Urinary bladder (tissue), 4 donors: ENCODE results near the gene UBE2G1. TPM values are rescaled to one million over a fixed set of nuclear protein-coding genes. Genes with fewer than 3 reads are reported as not detected.

Experiments used
- DNase-seq: peaks from one replicate; pipeline ENCODE4 v3.0.0-alpha.2; 2015; ENCODE audit errors: extremely low spot score
- H3K27ac ChIP-seq: one replicate; pipeline ENCODE4 v1.5.1; 2013; ENCODE audit warnings: low read depth, mild to moderate bottlenecking, moderate library complexity
- H3K36me3 ChIP-seq: one replicate; pipeline ENCODE4 v1.6.1; 2013; ENCODE audit warnings: mild to moderate bottlenecking, moderate library complexity; ENCODE audit not compliant: insufficient read depth
- H3K4me1 ChIP-seq: one replicate; pipeline ENCODE4 v1.6.1; 2013; ENCODE audit warnings: mild to moderate bottlenecking, moderate library complexity; ENCODE audit not compliant: insufficient read depth
- H3K4me3 ChIP-seq: one replicate; pipeline ENCODE4 v1.5.1; 2013; ENCODE audit warnings: low read depth, low read length
- WGBS: extraction: QIAGEN DNeasy Blood & Tissue Kit; methylation state at CpG from one replicate; pipeline ENCODE4 v1.1.7; 2013; 5-methylcytosine and 5-hydroxymethylcytosine counted together
- polyA plus RNA-seq: library from polyadenylated mRNA; stranded (reverse); fragments of 200-250 nt; gene quantifications from one replicate; pipeline ENCODE4 v1.2.3, GENCODE V29; 2013
- total RNA-seq: library from RNA; depleted of rRNA; stranded (reverse); fragments of >200 nt; gene quantifications from one replicate; pipeline ENCODE4 v1.2.3, GENCODE V29; 2014
- donor health status: healthy with polysubstance abuse.
- donor health status: healthy.

UBE2G1 gene
- total and polyA plus RNA-seq, 2 donors: 39.5 to 56.8 TPM

- 28% methylated on average over 5 of the region's 5 CpGs for WGBS
- no peaks in the 10 kb centered on the region for H3K36me3 ChIP-seq
- no peak overlapping the region for H3K4me3 ChIP-seq
- no peak for DNase-seq
- no peak overlapping the region for H3K27ac ChIP-seq
- no peaks in the 10 kb centered on the region for H3K4me1 ChIP-seq
These were observed 48.9 kb downstream of the UBE2G1 start for GRCh38 chr17:4317610-4318009.

- H3K4me1 ChIP-seq: no peaks in the 10 kb centered on the region
- no peaks in the 10 kb centered on the region for H3K36me3 ChIP-seq
- no peak for DNase-seq
- no peak overlapping the region for H3K4me3 ChIP-seq
- 95% methylated on average over 10 of the region's 10 CpGs for WGBS
- H3K27ac ChIP-seq: no peak overlapping the region
These were observed 49.8 kb downstream of the UBE2G1 start for GRCh38 chr17:4316648-4317047.

GRCh38 chr17:4314618-4315017 lies 51.9 kb downstream of the UBE2G1 start:
- no peak for DNase-seq
- H3K4me1 ChIP-seq: no peaks in the 10 kb centered on the region
- 87% methylated on average over 1 of the region's 1 CpG for WGBS
- no peak overlapping the region for H3K4me3 ChIP-seq
- H3K27ac ChIP-seq: no peak overlapping the region
- no peaks in the 10 kb centered on the region for H3K36me3 ChIP-seq

GRCh38 chr17:4314179-4314578 lies 52.3 kb downstream of the UBE2G1 start:
- Histone ChIP-seq H3K4me1 (no peaks in the 10 kb centered on the region), H3K27ac (no peak overlapping the region), H3K4me3 (no peak overlapping the region), H3K36me3 (no peaks in the 10 kb centered on the region)
- no peak for DNase-seq
- WGBS: 92% methylated on average over 3 of the region's 3 CpGs

GRCh38 chr17:4313221-4314114 lies 53.0 kb downstream of the UBE2G1 start:
- no peak for DNase-seq
- Histone ChIP-seq H3K4me1 (no peaks in the 10 kb centered on the region), H3K27ac (no peak overlapping the region), H3K36me3 (no peaks in the 10 kb centered on the region), H3K4me3 (no peak overlapping the region)
- 64% methylated on average over 7 of the region's 7 CpGs for WGBS

- H3K27ac ChIP-seq: no peak overlapping the region
- no peak overlapping the region for H3K4me3 ChIP-seq
- 56% methylated on average over 6 of the region's 6 CpGs for WGBS
- DNase-seq: no peak
- H3K36me3 ChIP-seq: no peaks in the 10 kb centered on the region
- no peaks in the 10 kb centered on the region for H3K4me1 ChIP-seq
These were observed 56.0 kb downstream of the UBE2G1 start for GRCh38 chr17:4310354-4311060.

- Histone ChIP-seq H3K36me3 (no peaks in the 10 kb centered on the region), H3K4me1 (no peaks in the 10 kb centered on the region), H3K4me3 (no peak overlapping the region), H3K27ac (no peak overlapping the region)
- 15% methylated on average over 1 of the region's 1 CpG for WGBS
- DNase-seq: no peak
These were observed 56.6 kb downstream of the UBE2G1 start for GRCh38 chr17:4309897-4310296.

- Histone ChIP-seq H3K27ac (no peak overlapping the region), H3K4me3 (no peak overlapping the region), H3K4me1 (no peaks in the 10 kb centered on the region), H3K36me3 (no peaks in the 10 kb centered on the region)
- no peak for DNase-seq
- WGBS: 88% methylated on average over 7 of the region's 7 CpGs
These were observed 59.1 kb downstream of the UBE2G1 start for GRCh38 chr17:4307179-4307930.

- Histone ChIP-seq H3K4me3 (no peak overlapping the region), H3K27ac (no peak overlapping the region), H3K36me3 (no peaks in the 10 kb centered on the region), H3K4me1 (no peaks in the 10 kb centered on the region)
- 87% methylated on average over 7 of the region's 7 CpGs for WGBS
- DNase-seq: no peak
These were observed 61.3 kb downstream of the UBE2G1 start for GRCh38 chr17:4305224-4305623.

GRCh38 chr17:4304417-4305027 lies 62.0 kb downstream of the UBE2G1 start:
- H3K4me1 ChIP-seq: no peaks in the 10 kb centered on the region
- DNase-seq: no peak
- 51% methylated on average over 6 of the region's 6 CpGs for WGBS
- no peaks in the 10 kb centered on the region for H3K36me3 ChIP-seq
- no peak overlapping the region for H3K27ac ChIP-seq
- no peak overlapping the region for H3K4me3 ChIP-seq

- 77% methylated on average over 5 of the region's 5 CpGs for WGBS
- no peaks in the 10 kb centered on the region for H3K36me3 ChIP-seq
- DNase-seq: no peak
- H3K27ac ChIP-seq: no peak overlapping the region
- no peak overlapping the region for H3K4me3 ChIP-seq
- no peaks in the 10 kb centered on the region for H3K4me1 ChIP-seq
These were observed 65.4 kb downstream of the UBE2G1 start for GRCh38 chr17:4301066-4301465.

- H3K4me3 ChIP-seq: no peak overlapping the region
- WGBS: 77% methylated on average over 3 of the region's 3 CpGs
- no peaks in the 10 kb centered on the region for H3K4me1 ChIP-seq
- H3K27ac ChIP-seq: no peak overlapping the region
- no peaks in the 10 kb centered on the region for H3K36me3 ChIP-seq
- no peak for DNase-seq
These were observed 69.1 kb downstream of the UBE2G1 start for GRCh38 chr17:4297351-4297750.

- H3K4me1 ChIP-seq: no peaks in the 10 kb centered on the region
- H3K4me3 ChIP-seq: no peak overlapping the region
- H3K27ac ChIP-seq: no peak overlapping the region
- no peaks in the 10 kb centered on the region for H3K36me3 ChIP-seq
- DNase-seq: no peak
- 62% methylated on average over 4 of the region's 4 CpGs for WGBS
These were observed 70.8 kb downstream of the UBE2G1 start for GRCh38 chr17:4295686-4296085.
